GM18870 (cell line): ENCODE data around the gene STN1.

ENCODE experiments used
- ATAC-seq: cut with Tn5 transposase; IDR thresholded peaks from one replicate; pipeline ENCODE4 v1.9.1; 2021; ENCODE audit warnings: moderate library complexity; ENCODE audit not compliant: unreplicated experiment

The STN1 gene

GRCh38 chr10:103929381-103929921 is 11.5 kb upstream of the STN1 start:
- ATAC-seq = no peak

- ATAC-seq = no peak
Measured at GRCh38 chr10:103928784-103929183, 10.8 kb upstream of the STN1 start.

- no peak for ATAC-seq
Measured at GRCh38 chr10:103926722-103927319, 8.8 kb upstream of the STN1 start.

- ATAC-seq = no peak
Measured at GRCh38 chr10:103925591-103925990, 7.6 kb upstream of the STN1 start.

GRCh38 chr10:103923502-103923901 is 5.5 kb upstream of the STN1 start:
- no peak for ATAC-seq

GRCh38 chr10:103922659-103923058 is 4.7 kb upstream of the STN1 start:
- ATAC-seq = no peak

GRCh38 chr10:103921750-103922195 is 3.8 kb upstream of the STN1 start:
- ATAC-seq = no peak

- no peak for ATAC-seq
Measured at GRCh38 chr10:103921248-103921647, 3.3 kb upstream of the STN1 start.

- no peak for ATAC-seq
Measured at GRCh38 chr10:103919648-103920025, 1.7 kb upstream of the STN1 start.

- ATAC-seq = no peak
Measured at GRCh38 chr10:103917302-103918052, 507 bp downstream of the STN1 start.

- no peak for ATAC-seq
Measured at GRCh38 chr10:103916876-103917275, 1.1 kb downstream of the STN1 start.

GRCh38 chr10:103916254-103916653 is 1.7 kb downstream of the STN1 start:
- no peak for ATAC-seq

- no peak for ATAC-seq
Measured at GRCh38 chr10:103915796-103916195, 2.2 kb downstream of the STN1 start.

GRCh38 chr10:103912759-103913158 is 5.2 kb downstream of the STN1 start:
- ATAC-seq = no peak

- no peak for ATAC-seq
Measured at GRCh38 chr10:103911021-103911459, 6.9 kb downstream of the STN1 start.

GRCh38 chr10:103910442-103911012 is 7.5 kb downstream of the STN1 start:
- no peak for ATAC-seq

- no peak for ATAC-seq
Measured at GRCh38 chr10:103905441-103905840, 12.5 kb downstream of the STN1 start.

- ATAC-seq = no peak
Measured at GRCh38 chr10:103901299-103901698, 16.7 kb downstream of the STN1 start.

- no peak for ATAC-seq
Measured at GRCh38 chr10:103899312-103899711, 18.7 kb downstream of the STN1 start.

GRCh38 chr10:103897241-103897774 is 20.7 kb downstream of the STN1 start:
- ATAC-seq = no peak

GRCh38 chr10:103896225-103896624 is 21.8 kb downstream of the STN1 start:
- no peak for ATAC-seq
